Measurements from ENCODE around the gene SORBS1. TPM values are rescaled to one million over a fixed set of nuclear protein-coding genes. Genes with fewer than 3 reads are reported as not detected.

Gene SORBS1
- total RNA-seq, 1 donor from 2014 or later, result 5.1 TPM

DNA sequence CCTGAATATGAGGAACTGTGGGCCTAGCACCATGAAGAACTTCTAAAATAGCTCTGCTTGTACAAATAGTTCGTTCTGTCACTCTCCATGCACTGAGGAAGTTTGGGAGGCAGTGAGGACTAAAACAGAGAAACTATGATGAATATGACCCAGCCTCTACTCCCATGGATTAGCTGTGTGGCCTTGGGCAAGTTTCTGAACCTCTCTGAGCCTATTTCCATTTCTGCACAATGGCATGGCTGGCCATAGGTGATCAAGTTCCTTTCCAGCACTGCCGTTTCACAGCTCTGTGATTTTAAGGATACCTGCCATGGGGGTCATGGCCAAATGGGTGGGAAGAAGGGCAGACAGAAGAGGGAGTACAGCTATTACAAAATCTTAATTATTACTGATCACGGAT lies 57.6 kb downstream of the SORBS1 start:
- Histone ChIP-seq H3K36me3 (ENCODE audit: insufficient read depth, low read length) (no peaks in the 10 kb centered on the region), H4K20me1 (ENCODE audit: insufficient read depth, low read length) (no peaks in the 10 kb centered on the region), H3K9ac (ENCODE audit: low read length) (no peak overlapping the region), H3K4me1 (ENCODE audit: insufficient read depth, low read length) (peaks cover 4% of the 10 kb centered on the region), H3K27me3 (ENCODE audit: insufficient read depth, low read length) (no peaks in the 10 kb centered on the region), H2AFZ (ENCODE audit: low read depth, low read length) (no peak overlapping the region), H3K27ac (ENCODE audit: low read depth, low read length) (no peak overlapping the region), H3K4me2 (ENCODE audit: low read length) (no peak overlapping the region), H3K79me2 (ENCODE audit: insufficient read depth, low read length) (no peaks in the 10 kb centered on the region), H3K9me3 (ENCODE audit: insufficient read depth, low read depth, low read length) (no peaks in the 10 kb centered on the region), H3K4me3 (ENCODE audit: insufficient read depth, low read depth, low read length) (no peak overlapping the region)
- no peaks in the 10 kb centered on the region for H3K9me3 Mint-ChIP-seq (ENCODE audit: unreplicated experiment)
- FAIRE-seq (no peak), DNase-seq (ENCODE audit: low read depth) (no peak)
- no peak overlapping the region for H3K27ac Mint-ChIP-seq (ENCODE audit: unreplicated experiment)
- peaks cover 4% of the 10 kb centered on the region for H3K27me3 Mint-ChIP-seq (ENCODE audit: low read depth, unreplicated experiment)
- H3K36me3 Mint-ChIP-seq (ENCODE audit: low read depth, unreplicated experiment), result no peaks in the 10 kb centered on the region
- peaks cover 12% of the 10 kb centered on the region for H3K4me1 Mint-ChIP-seq (ENCODE audit: low read depth, unreplicated experiment)
- TF ChIP-seq, protein P1, sequence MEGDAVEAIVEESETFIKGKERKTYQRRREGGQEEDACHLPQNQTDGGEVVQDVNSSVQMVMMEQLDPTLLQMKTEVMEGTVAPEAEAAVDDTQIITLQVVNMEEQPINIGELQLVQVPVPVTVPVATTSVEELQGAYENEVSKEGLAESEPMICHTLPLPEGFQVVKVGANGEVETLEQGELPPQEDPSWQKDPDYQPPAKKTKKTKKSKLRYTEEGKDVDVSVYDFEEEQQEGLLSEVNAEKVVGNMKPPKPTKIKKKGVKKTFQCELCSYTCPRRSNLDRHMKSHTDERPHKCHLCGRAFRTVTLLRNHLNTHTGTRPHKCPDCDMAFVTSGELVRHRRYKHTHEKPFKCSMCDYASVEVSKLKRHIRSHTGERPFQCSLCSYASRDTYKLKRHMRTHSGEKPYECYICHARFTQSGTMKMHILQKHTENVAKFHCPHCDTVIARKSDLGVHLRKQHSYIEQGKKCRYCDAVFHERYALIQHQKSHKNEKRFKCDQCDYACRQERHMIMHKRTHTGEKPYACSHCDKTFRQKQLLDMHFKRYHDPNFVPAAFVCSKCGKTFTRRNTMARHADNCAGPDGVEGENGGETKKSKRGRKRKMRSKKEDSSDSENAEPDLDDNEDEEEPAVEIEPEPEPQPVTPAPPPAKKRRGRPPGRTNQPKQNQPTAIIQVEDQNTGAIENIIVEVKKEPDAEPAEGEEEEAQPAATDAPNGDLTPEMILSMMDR (IDR thresholded peaks at IDR 0.05; ENCODE audit: insufficient read depth, low read depth, low read length), result no peak
- TF ChIP-seq EZH2 (IDR thresholded peaks at IDR 0.05; ENCODE audit: insufficient read depth, low read length), result no peak
- H3K4me3 Mint-ChIP-seq (ENCODE audit: unreplicated experiment), result no peak overlapping the region

DNA sequence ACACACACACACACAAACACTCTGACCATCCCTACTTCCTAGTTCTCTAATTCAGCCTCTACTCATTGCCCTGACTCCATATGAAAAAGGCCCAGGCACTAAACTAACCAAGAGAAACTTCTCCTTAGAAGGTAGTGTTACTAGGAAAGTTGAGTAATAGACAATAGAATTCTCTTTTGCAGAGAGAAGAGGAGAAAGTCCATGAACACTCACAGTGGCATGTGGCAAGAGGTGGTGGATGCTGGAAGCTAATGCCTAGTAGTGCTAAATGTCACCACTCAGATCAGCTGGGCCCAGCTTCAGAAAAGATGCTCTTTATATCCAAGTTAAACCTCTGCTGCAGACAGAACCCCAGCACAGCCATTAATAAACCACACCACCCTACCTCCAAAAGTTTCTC lies 58.2 kb downstream of the SORBS1 start:
- H3K4me3 Mint-ChIP-seq (ENCODE audit: unreplicated experiment), result no peak overlapping the region
- Histone ChIP-seq H3K4me3 (ENCODE audit: insufficient read depth, low read depth, low read length) (no peak overlapping the region), H3K27ac (ENCODE audit: low read depth, low read length) (no peak overlapping the region), H3K9me3 (ENCODE audit: insufficient read depth, low read depth, low read length) (no peaks in the 10 kb centered on the region), H3K27me3 (ENCODE audit: insufficient read depth, low read length) (no peaks in the 10 kb centered on the region), H3K9ac (ENCODE audit: low read length) (no peak overlapping the region), H4K20me1 (ENCODE audit: insufficient read depth, low read length) (no peaks in the 10 kb centered on the region), H3K4me2 (ENCODE audit: low read length) (no peak overlapping the region), H3K79me2 (ENCODE audit: insufficient read depth, low read length) (no peaks in the 10 kb centered on the region), H3K4me1 (ENCODE audit: insufficient read depth, low read length) (no peaks in the 10 kb centered on the region), H3K36me3 (ENCODE audit: insufficient read depth, low read length) (no peaks in the 10 kb centered on the region), H2AFZ (ENCODE audit: low read depth, low read length) (no peak overlapping the region)
- FAIRE-seq (no peak), DNase-seq (ENCODE audit: low read depth) (no peak)
- H3K4me1 Mint-ChIP-seq (ENCODE audit: low read depth, unreplicated experiment), result peaks cover 8% of the 10 kb centered on the region
- H3K36me3 Mint-ChIP-seq (ENCODE audit: low read depth, unreplicated experiment), result no peaks in the 10 kb centered on the region
- peaks cover 4% of the 10 kb centered on the region for H3K27me3 Mint-ChIP-seq (ENCODE audit: low read depth, unreplicated experiment)
- no peak overlapping the region for H3K27ac Mint-ChIP-seq (ENCODE audit: unreplicated experiment)
- TF ChIP-seq, protein P1 (IDR thresholded peaks at IDR 0.05; ENCODE audit: insufficient read depth, low read depth, low read length), result no peak
- TF ChIP-seq EZH2 (IDR thresholded peaks at IDR 0.05; ENCODE audit: insufficient read depth, low read length), result no peak
- H3K9me3 Mint-ChIP-seq (ENCODE audit: unreplicated experiment), result no peaks in the 10 kb centered on the region

DNA sequence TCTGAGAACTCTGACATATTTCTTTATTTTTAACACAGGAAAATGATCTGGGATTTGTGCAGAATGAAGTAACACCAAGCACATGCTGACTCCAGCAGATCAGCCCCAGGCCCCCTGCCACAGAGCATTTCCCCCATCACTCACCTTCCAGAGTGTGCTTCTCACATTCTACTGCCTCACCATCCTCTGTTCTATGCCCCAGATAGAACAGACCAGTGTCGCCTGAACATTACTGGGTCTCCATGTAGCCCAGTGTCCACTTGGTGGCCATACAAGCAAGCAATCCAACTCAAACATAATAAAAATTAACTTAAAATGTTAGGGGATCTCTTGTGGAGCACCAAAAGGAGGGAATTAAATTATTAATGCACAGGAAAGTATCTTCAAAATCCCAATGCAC lies 58.8 kb downstream of the SORBS1 start:
- Histone ChIP-seq H3K27me3 (ENCODE audit: insufficient read depth, low read length) (no peaks in the 10 kb centered on the region), H3K36me3 (ENCODE audit: insufficient read depth, low read length) (no peaks in the 10 kb centered on the region), H2AFZ (ENCODE audit: low read depth, low read length) (no peak overlapping the region), H3K9me3 (ENCODE audit: insufficient read depth, low read depth, low read length) (no peaks in the 10 kb centered on the region), H3K4me3 (ENCODE audit: insufficient read depth, low read depth, low read length) (no peak overlapping the region), H3K79me2 (ENCODE audit: insufficient read depth, low read length) (no peaks in the 10 kb centered on the region), H3K4me2 (ENCODE audit: low read length) (no peak overlapping the region), H3K9ac (ENCODE audit: low read length) (no peak overlapping the region), H3K4me1 (ENCODE audit: insufficient read depth, low read length) (no peaks in the 10 kb centered on the region), H4K20me1 (ENCODE audit: insufficient read depth, low read length) (no peaks in the 10 kb centered on the region), H3K27ac (ENCODE audit: low read depth, low read length) (no peak overlapping the region)
- no peaks in the 10 kb centered on the region for H3K9me3 Mint-ChIP-seq (ENCODE audit: unreplicated experiment)
- peaks cover 4% of the 10 kb centered on the region for H3K27me3 Mint-ChIP-seq (ENCODE audit: low read depth, unreplicated experiment)
- H3K4me3 Mint-ChIP-seq (ENCODE audit: unreplicated experiment), result no peak overlapping the region
- no peak for FAIRE-seq
- TF ChIP-seq, protein P1 (IDR thresholded peaks at IDR 0.05; ENCODE audit: insufficient read depth, low read depth, low read length), result no peak
- TF ChIP-seq EZH2 (IDR thresholded peaks at IDR 0.05; ENCODE audit: insufficient read depth, low read length), result no peak
- no peak overlapping the region for H3K27ac Mint-ChIP-seq (ENCODE audit: unreplicated experiment)
- DNase-seq (ENCODE audit: low read depth), result no peak
- H3K36me3 Mint-ChIP-seq (ENCODE audit: low read depth, unreplicated experiment), result no peaks in the 10 kb centered on the region
- peaks cover 8% of the 10 kb centered on the region for H3K4me1 Mint-ChIP-seq (ENCODE audit: low read depth, unreplicated experiment)

All from astrocyte (in vitro differentiated cells and primary cell).